NT2/D1 (cell line): ENCODE data around the gene CNOT2.

Experiments used
- DNase-seq: peaks from one replicate; pipeline ENCODE4 v3.0.0-alpha.2; 2011; ENCODE audit warnings: low read depth, low spot score
- H3K27me3 ChIP-seq: 2 replicates; pipeline ENCODE4 v1.6.0; 2011; ENCODE audit warnings: mild to moderate bottlenecking; ENCODE audit not compliant: insufficient read length, insufficient read depth
- H3K36me3 ChIP-seq: 2 replicates; pipeline ENCODE4 v1.6.1; 2011; ENCODE audit warnings: mild to moderate bottlenecking, low read length, mixed read lengths; ENCODE audit not compliant: insufficient read depth, insufficient read length
- H3K4me1 ChIP-seq: 2 replicates; pipeline ENCODE4 v1.5.1; 2011; ENCODE audit not compliant: insufficient read depth, insufficient read length
- H3K4me3 ChIP-seq: 2 replicates; pipeline ENCODE4 v1.5.1; 2011; ENCODE audit warnings: low read depth; ENCODE audit not compliant: insufficient read length
- H3K9ac ChIP-seq: 2 replicates; pipeline ENCODE4 v1.6.0; 2011; ENCODE audit warnings: low read depth; ENCODE audit not compliant: insufficient read length
- H3K9me3 ChIP-seq: 2 replicates; pipeline ENCODE4 v1.5.1; 2011; ENCODE audit warnings: mild to moderate bottlenecking, low read length; ENCODE audit not compliant: insufficient read depth
- SUZ12 ChIP-seq: IDR thresholded peaks from 2 replicates; pipeline ENCODE4 v1.6.1; 2011; ENCODE audit not compliant: insufficient read length, insufficient read depth; ENCODE audit errors: extremely low read depth
- YY1 ChIP-seq: IDR thresholded peaks from 2 replicates; pipeline ENCODE4 v1.6.1; 2011; ENCODE audit not compliant: insufficient read length, insufficient read depth
- ZNF274 ChIP-seq: IDR thresholded peaks from 2 replicates; pipeline ENCODE4 v1.6.1; 2011; ENCODE audit warnings: mild to moderate bottlenecking, low read depth, low read length

The CNOT2 gene

GRCh38 chr12:70267550-70267949, 24.3 kb downstream of the CNOT2 start:
- H3K9me3 ChIP-seq = no peaks in the 10 kb centered on the region

GRCh38 chr12:70268972-70269371, 25.7 kb downstream of the CNOT2 start:
- H3K9ac ChIP-seq = no peak overlapping the region
- H3K4me3 ChIP-seq = no peak overlapping the region
- no peaks in the 10 kb centered on the region for H3K27me3 ChIP-seq
- H3K9me3 ChIP-seq = no peaks in the 10 kb centered on the region
- H3K36me3 ChIP-seq = peaks cover 6% of the 10 kb centered on the region
- no peak for DNase-seq
- no peaks in the 10 kb centered on the region for H3K4me1 ChIP-seq
- TF ChIP-seq ZNF274 (no peak), SUZ12 (no peak), YY1 (no peak)

More at GRCh38 chr12:70267550-70267949, 24.3 kb downstream of the CNOT2 start:
- Histone ChIP-seq H3K4me3 (no peak overlapping the region), H3K9ac (no peak overlapping the region), H3K36me3 (peaks cover 6% of the 10 kb centered on the region), H3K4me1 (no peaks in the 10 kb centered on the region), H3K27me3 (no peaks in the 10 kb centered on the region)
- TF ChIP-seq YY1 (no peak), SUZ12 (no peak), ZNF274 (no peak)
- DNase-seq = no peak

GRCh38 chr12:70270108-70270507, 26.9 kb downstream of the CNOT2 start:
- DNase-seq = no peak
- Histone ChIP-seq H3K4me1 (no peaks in the 10 kb centered on the region), H3K4me3 (no peak overlapping the region), H3K9ac (no peak overlapping the region), H3K36me3 (peaks cover 6% of the 10 kb centered on the region), H3K27me3 (no peaks in the 10 kb centered on the region), H3K9me3 (no peaks in the 10 kb centered on the region)
- TF ChIP-seq ZNF274 (no peak), YY1 (no peak), SUZ12 (no peak)

- Histone ChIP-seq H3K4me1 (no peaks in the 10 kb centered on the region), H3K36me3 (peaks cover 6% of the 10 kb centered on the region), H3K4me3 (no peak overlapping the region), H3K27me3 (no peaks in the 10 kb centered on the region), H3K9me3 (no peaks in the 10 kb centered on the region), H3K9ac (no peak overlapping the region)
- DNase-seq = no peak
- no peak for TF ChIP-seq YY1
- TF ChIP-seq SUZ12 = no peak
- TF ChIP-seq ZNF274 = no peak
Measured at GRCh38 chr12:70271025-70271424, 27.8 kb downstream of the CNOT2 start.

- Histone ChIP-seq H3K4me3 (no peak overlapping the region), H3K36me3 (no peaks in the 10 kb centered on the region), H3K9ac (no peak overlapping the region), H3K27me3 (no peaks in the 10 kb centered on the region), H3K9me3 (no peaks in the 10 kb centered on the region), H3K4me1 (no peaks in the 10 kb centered on the region)
- TF ChIP-seq ZNF274 = no peak
- no peak for DNase-seq
Measured at GRCh38 chr12:70272510-70272909, 29.3 kb downstream of the CNOT2 start.

- H3K4me1 ChIP-seq = no peaks in the 10 kb centered on the region
- H3K9me3 ChIP-seq = no peaks in the 10 kb centered on the region
- peaks cover 16% of the 10 kb centered on the region for H3K36me3 ChIP-seq
- DNase-seq = no peak
- H3K27me3 ChIP-seq = no peaks in the 10 kb centered on the region
- no peak overlapping the region for H3K4me3 ChIP-seq
- H3K9ac ChIP-seq = no peak overlapping the region
- TF ChIP-seq YY1 = no peak
- no peak for TF ChIP-seq SUZ12
- no peak for TF ChIP-seq ZNF274
Measured at GRCh38 chr12:70275045-70275444, 31.8 kb downstream of the CNOT2 start.

GRCh38 chr12:70277973-70278372, 34.7 kb downstream of the CNOT2 start:
- Histone ChIP-seq H3K4me1 (no peaks in the 10 kb centered on the region), H3K4me3 (no peak overlapping the region), H3K36me3 (peaks cover 24% of the 10 kb centered on the region), H3K9ac (no peak overlapping the region), H3K9me3 (no peaks in the 10 kb centered on the region), H3K27me3 (no peaks in the 10 kb centered on the region)
- no peak for DNase-seq
- no peak for TF ChIP-seq YY1
- TF ChIP-seq SUZ12 = no peak
- TF ChIP-seq ZNF274 = no peak

- no peak overlapping the region for H3K4me3 ChIP-seq
- TF ChIP-seq ZNF274 (no peak), YY1 (no peak), SUZ12 (no peak)
- H3K36me3 ChIP-seq = peaks cover 25% of the 10 kb centered on the region
- no peak for DNase-seq
- H3K4me1 ChIP-seq = no peaks in the 10 kb centered on the region
- H3K9ac ChIP-seq = no peak overlapping the region
- H3K27me3 ChIP-seq = no peaks in the 10 kb centered on the region
- H3K9me3 ChIP-seq = no peaks in the 10 kb centered on the region
Measured at GRCh38 chr12:70278945-70279344, 35.7 kb downstream of the CNOT2 start.
